ENCODE data around the gene CDH13. TPM values are rescaled to one million over a fixed set of nuclear protein-coding genes. Genes with fewer than 3 reads are reported as not detected.

The CDH13 gene
- total RNA-seq, 3 donors from 2014 or later, result 4.9 to 11.2 (median 9.8) TPM

DNA sequence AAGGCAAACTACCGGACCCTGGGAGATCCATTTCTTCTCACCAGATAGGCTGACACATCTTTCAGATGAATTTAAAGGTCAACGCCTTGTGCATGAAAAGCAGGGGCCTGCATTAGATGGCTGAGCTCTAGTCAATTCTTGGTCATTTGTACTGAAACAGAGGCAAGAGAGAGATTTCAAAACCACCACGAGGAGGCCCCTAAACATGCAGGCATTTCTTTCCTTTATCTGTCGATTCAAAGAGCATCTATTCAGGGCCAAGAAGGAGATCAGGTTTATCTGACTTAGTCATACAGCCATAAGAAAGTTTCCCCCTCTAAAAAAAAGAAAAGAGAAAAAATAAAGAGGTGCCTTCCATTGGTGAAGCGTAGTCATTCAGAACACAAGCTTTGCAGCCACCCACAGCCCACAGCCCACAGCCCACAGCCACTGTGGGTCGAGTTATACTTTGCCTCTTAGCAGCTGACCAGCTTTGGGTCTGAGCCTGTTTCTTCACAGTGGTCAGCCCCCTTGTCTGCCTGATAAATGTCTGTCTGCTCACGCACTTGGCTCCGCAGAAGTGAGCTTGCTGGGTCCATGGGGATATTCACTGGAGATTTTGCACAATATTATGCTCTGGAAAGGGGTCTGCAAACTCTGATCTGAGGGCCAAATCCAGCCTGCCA is 207.5 kb downstream of the CDH13 start:
- H3K4me3 ChIP-seq, result no peak overlapping the region
- H3K36me3 ChIP-seq (ENCODE audit: low read depth), result no peaks in the 10 kb centered on the region
- no peak for DNase-seq
- H3K9me3 ChIP-seq, result no peaks in the 10 kb centered on the region
- no peak for TF ChIP-seq CTCF (IDR thresholded peaks at IDR 0.05)
- intact Hi-C loops (cut with DNase I, micrococcal nuclease), result no loop called here
- ATAC-seq, result no peak
- no peaks in the 10 kb centered on the region for H3K4me1 ChIP-seq (ENCODE audit: low read depth)

- no peak for TF ChIP-seq CTCF (IDR thresholded peaks at IDR 0.05)
- ATAC-seq (no peak), DNase-seq (no peak)
- no peaks in the 10 kb centered on the region for H3K36me3 ChIP-seq (ENCODE audit: low read depth)
- H3K4me1 ChIP-seq (ENCODE audit: low read depth), result no peaks in the 10 kb centered on the region
- intact Hi-C loops (cut with DNase I, micrococcal nuclease), result no loop called here
- H3K9me3 ChIP-seq, result no peaks in the 10 kb centered on the region
- no peak overlapping the region for H3K4me3 ChIP-seq
Measured at GRCh38 chr16:82835487-82836155, 208.9 kb downstream of the CDH13 start.

GRCh38 chr16:82841108-82841507 is 214.3 kb downstream of the CDH13 start:
- H3K4me3 ChIP-seq, result no peak overlapping the region
- no peaks in the 10 kb centered on the region for H3K4me1 ChIP-seq (ENCODE audit: low read depth)
- intact Hi-C loops (cut with DNase I, micrococcal nuclease), result no loop called here
- no peaks in the 10 kb centered on the region for H3K36me3 ChIP-seq (ENCODE audit: low read depth)
- ATAC-seq, result no peak
- DNase-seq, result no peak
- H3K9me3 ChIP-seq, result no peaks in the 10 kb centered on the region
- no peak for TF ChIP-seq CTCF (IDR thresholded peaks at IDR 0.05)

- Histone ChIP-seq H3K9me3 (no peaks in the 10 kb centered on the region), H3K36me3 (ENCODE audit: low read depth) (no peaks in the 10 kb centered on the region), H3K4me3 (no peak overlapping the region), H3K4me1 (ENCODE audit: low read depth) (no peaks in the 10 kb centered on the region)
- DNase-seq (no peak), ATAC-seq (no peak)
- TF ChIP-seq CTCF (IDR thresholded peaks at IDR 0.05), result no peak
- intact Hi-C loops (cut with DNase I, micrococcal nuclease), result no loop called here
Measured at GRCh38 chr16:82843606-82844271, 217.0 kb downstream of the CDH13 start.

DNA sequence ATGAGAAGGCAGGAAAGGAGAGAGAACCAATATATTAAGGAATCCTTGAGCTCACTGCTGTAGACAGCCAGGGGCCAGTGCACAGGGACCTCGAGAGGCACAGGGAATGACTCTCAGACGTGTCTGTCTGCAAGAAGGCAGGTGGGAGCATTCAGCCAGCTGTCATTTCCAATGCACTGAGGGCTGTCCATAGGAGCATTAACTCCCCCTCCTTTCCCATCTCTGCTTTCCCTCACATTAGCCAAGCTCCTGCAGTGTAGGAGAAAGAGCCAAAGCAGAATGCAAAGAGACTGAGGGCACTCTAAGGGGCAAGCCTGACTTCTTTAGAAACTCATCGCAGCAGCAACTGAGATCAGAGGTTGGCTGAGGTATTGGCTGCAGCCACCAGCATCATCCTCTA is 218.3 kb downstream of the CDH13 start:
- no peaks in the 10 kb centered on the region for H3K36me3 ChIP-seq (ENCODE audit: low read depth)
- ATAC-seq, result no peak
- DNase-seq, result no peak
- no peak for TF ChIP-seq CTCF (IDR thresholded peaks at IDR 0.05)
- no peak overlapping the region for H3K4me3 ChIP-seq
- intact Hi-C loops (cut with DNase I, micrococcal nuclease), result no loop called here
- no peaks in the 10 kb centered on the region for H3K4me1 ChIP-seq (ENCODE audit: low read depth)
- no peaks in the 10 kb centered on the region for H3K9me3 ChIP-seq

All from mucosa of descending colon (tissue), 3 donors.